Measurements from ENCODE around the gene PHF21B.
A peak's percentile ranks its signal among the peaks of the same experiment; 100 is the strongest.

PHF21B gene

DNA sequence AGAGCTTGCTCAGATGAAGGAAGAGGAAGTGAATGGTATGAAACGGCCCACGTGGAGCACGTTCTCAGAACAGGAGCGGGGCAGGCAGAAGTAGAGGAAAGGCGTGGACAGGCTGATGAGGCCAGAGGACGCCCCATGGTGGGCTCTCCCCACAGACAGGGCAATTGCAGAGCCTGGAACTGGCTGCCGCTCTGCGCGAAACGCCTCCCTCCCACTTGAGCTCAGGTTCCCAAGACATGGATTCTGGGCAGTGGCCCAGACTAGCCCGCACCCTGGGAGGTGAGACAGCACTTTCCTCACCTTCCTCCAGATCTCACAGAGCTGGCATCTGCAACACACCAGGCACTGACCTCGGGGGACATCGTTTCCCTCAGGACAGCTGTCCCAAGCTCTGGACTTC, 117.6 kb downstream of the PHF21B start:
- no peak overlapping the region for H2BK15ac ChIP-seq (replicated peaks; ENCODE audit: low read depth)
- H3K27ac ChIP-seq (ENCODE audit: low read depth, low read length), result no peak overlapping the region
- no peaks in the 10 kb centered on the region for H3K4me1 ChIP-seq (ENCODE audit: control insufficient read depth, low read depth, low read length)
- no peak overlapping the region for H3K4ac ChIP-seq (ENCODE audit: low read depth, low read length)
- H3K36me3 ChIP-seq (ENCODE audit: control insufficient read depth, insufficient read depth, low read length), result no peaks in the 10 kb centered on the region
- H3K23ac ChIP-seq (ENCODE audit: low read length), result no peak overlapping the region
- H2BK120ac ChIP-seq (ENCODE audit: low read depth, low read length), result no peak overlapping the region
- H2BK5ac ChIP-seq (ENCODE audit: low read length), result no peak overlapping the region
- H3K79me2 ChIP-seq (ENCODE audit: control insufficient read depth, insufficient read depth, low read length), result no peaks in the 10 kb centered on the region
- H3K18ac ChIP-seq (ENCODE audit: low read length), result no peak overlapping the region
- no peaks in the 10 kb centered on the region for H3K79me1 ChIP-seq (ENCODE audit: low read length)
- H3K9ac ChIP-seq (ENCODE audit: low read length), result no peak overlapping the region
- no peak overlapping the region for H4K5ac ChIP-seq (ENCODE audit: low read length)
- H3K27me3 ChIP-seq (ENCODE audit: insufficient read depth, low read length, poor library complexity), result no peaks in the 10 kb centered on the region
- no peak for DNase-seq
- no peak overlapping the region for H3K4me3 ChIP-seq (ENCODE audit: low read length)
- H4K8ac ChIP-seq (ENCODE audit: low read depth, low read length), result no peak overlapping the region
- H3K56ac ChIP-seq (ENCODE audit: low read length), result no peak overlapping the region
- no peak overlapping the region for H3K4me2 ChIP-seq (ENCODE audit: low read length)
- WGBS (ENCODE audit: extremely low coverage, insufficient coverage, low lambda C conversion rate), result no CpG with 5 or more reads among the region's 13 CpGs
- H2AK5ac ChIP-seq (ENCODE audit: low read length), result no peak overlapping the region

DNA sequence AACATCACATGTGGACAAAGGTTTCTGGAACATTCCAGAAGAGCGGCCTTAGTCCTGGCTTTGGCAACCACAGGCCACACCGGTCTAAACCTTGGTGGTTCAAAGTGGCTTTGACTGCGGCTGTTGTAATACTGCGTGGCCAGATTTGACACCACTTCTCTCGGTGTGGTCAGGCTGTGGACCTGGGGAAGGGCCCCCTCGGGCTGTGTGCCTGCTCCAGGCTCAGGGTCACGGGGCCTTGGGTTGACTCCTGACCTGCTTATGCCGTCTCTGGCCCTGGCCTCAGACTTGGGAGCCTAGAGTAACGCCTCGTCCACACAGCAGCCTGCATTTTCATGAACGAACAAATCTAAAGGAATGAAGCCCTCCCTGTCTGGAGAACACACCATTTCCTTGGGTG, 118.0 kb downstream of the PHF21B start:
- Histone ChIP-seq H3K4me1 (ENCODE audit: control insufficient read depth, low read depth, low read length) (no peaks in the 10 kb centered on the region), H3K56ac (ENCODE audit: low read length) (no peak overlapping the region), H3K18ac (ENCODE audit: low read length) (no peak overlapping the region), H3K9ac (ENCODE audit: low read length) (no peak overlapping the region), H3K27ac (ENCODE audit: low read depth, low read length) (no peak overlapping the region), H4K5ac (ENCODE audit: low read length) (no peak overlapping the region), H4K8ac (ENCODE audit: low read depth, low read length) (no peak overlapping the region), H3K4ac (ENCODE audit: low read depth, low read length) (no peak overlapping the region), H2BK15ac (replicated peaks; ENCODE audit: low read depth) (no peak overlapping the region), H3K79me2 (ENCODE audit: control insufficient read depth, insufficient read depth, low read length) (no peaks in the 10 kb centered on the region), H3K4me2 (ENCODE audit: low read length) (no peak overlapping the region), H3K27me3 (ENCODE audit: insufficient read depth, low read length, poor library complexity) (no peaks in the 10 kb centered on the region), H3K23ac (ENCODE audit: low read length) (no peak overlapping the region), H3K79me1 (ENCODE audit: low read length) (no peaks in the 10 kb centered on the region), H2BK5ac (ENCODE audit: low read length) (no peak overlapping the region), H2AK5ac (ENCODE audit: low read length) (no peak overlapping the region), H2BK120ac (ENCODE audit: low read depth, low read length) (no peak overlapping the region), H3K4me3 (ENCODE audit: low read length) (no peak overlapping the region), H3K36me3 (ENCODE audit: control insufficient read depth, insufficient read depth, low read length) (no peaks in the 10 kb centered on the region)
- DNase-seq, result no peak
- WGBS (ENCODE audit: extremely low coverage, insufficient coverage, low lambda C conversion rate), result no CpG with 5 or more reads among the region's 11 CpGs

DNA sequence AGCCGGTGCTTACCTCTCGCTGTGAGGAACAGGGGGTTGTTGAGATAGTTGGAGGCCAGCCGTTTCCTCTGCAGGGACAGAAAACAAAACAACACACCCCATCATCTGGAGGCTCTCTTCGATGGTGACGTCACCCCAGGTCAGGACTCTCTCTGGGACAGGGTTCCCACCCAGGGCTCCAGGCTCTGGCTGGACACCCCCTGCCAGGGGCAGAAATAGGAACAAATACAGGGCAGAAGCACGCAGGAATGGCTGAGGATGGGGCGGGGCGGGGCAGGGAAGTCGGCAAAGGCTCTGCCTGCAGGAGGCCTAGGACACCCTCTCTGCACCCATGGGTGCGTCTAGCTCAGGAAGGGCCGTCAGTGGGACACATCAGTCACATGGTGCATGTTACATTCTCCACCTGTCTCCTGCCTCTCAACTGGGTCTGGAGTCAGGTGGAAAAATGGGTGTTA, 118.5 kb downstream of the PHF21B start:
- Histone ChIP-seq H3K4me2 (ENCODE audit: low read length) (no peak overlapping the region), H4K8ac (ENCODE audit: low read depth, low read length) (no peak overlapping the region), H3K23ac (ENCODE audit: low read length) (no peak overlapping the region), H3K79me1 (ENCODE audit: low read length) (no peaks in the 10 kb centered on the region), H4K5ac (ENCODE audit: low read length) (no peak overlapping the region), H3K79me2 (ENCODE audit: control insufficient read depth, insufficient read depth, low read length) (no peaks in the 10 kb centered on the region), H3K4me3 (ENCODE audit: low read length) (no peak overlapping the region), H2AK5ac (ENCODE audit: low read length) (no peak overlapping the region), H3K9ac (ENCODE audit: low read length) (no peak overlapping the region), H3K4me1 (ENCODE audit: control insufficient read depth, low read depth, low read length) (no peaks in the 10 kb centered on the region), H3K4ac (ENCODE audit: low read depth, low read length) (no peak overlapping the region), H3K56ac (ENCODE audit: low read length) (no peak overlapping the region), H3K18ac (ENCODE audit: low read length) (no peak overlapping the region), H2BK5ac (ENCODE audit: low read length) (no peak overlapping the region), H2BK15ac (replicated peaks; ENCODE audit: low read depth) (no peak overlapping the region), H3K27ac (ENCODE audit: low read depth, low read length) (no peak overlapping the region), H2BK120ac (ENCODE audit: low read depth, low read length) (no peak overlapping the region), H3K36me3 (ENCODE audit: control insufficient read depth, insufficient read depth, low read length) (no peaks in the 10 kb centered on the region), H3K27me3 (ENCODE audit: insufficient read depth, low read length, poor library complexity) (no peaks in the 10 kb centered on the region)
- no CpG with 5 or more reads among the region's 11 CpGs for WGBS (ENCODE audit: extremely low coverage, insufficient coverage, low lambda C conversion rate)
- DNase-seq, result no peak

DNA sequence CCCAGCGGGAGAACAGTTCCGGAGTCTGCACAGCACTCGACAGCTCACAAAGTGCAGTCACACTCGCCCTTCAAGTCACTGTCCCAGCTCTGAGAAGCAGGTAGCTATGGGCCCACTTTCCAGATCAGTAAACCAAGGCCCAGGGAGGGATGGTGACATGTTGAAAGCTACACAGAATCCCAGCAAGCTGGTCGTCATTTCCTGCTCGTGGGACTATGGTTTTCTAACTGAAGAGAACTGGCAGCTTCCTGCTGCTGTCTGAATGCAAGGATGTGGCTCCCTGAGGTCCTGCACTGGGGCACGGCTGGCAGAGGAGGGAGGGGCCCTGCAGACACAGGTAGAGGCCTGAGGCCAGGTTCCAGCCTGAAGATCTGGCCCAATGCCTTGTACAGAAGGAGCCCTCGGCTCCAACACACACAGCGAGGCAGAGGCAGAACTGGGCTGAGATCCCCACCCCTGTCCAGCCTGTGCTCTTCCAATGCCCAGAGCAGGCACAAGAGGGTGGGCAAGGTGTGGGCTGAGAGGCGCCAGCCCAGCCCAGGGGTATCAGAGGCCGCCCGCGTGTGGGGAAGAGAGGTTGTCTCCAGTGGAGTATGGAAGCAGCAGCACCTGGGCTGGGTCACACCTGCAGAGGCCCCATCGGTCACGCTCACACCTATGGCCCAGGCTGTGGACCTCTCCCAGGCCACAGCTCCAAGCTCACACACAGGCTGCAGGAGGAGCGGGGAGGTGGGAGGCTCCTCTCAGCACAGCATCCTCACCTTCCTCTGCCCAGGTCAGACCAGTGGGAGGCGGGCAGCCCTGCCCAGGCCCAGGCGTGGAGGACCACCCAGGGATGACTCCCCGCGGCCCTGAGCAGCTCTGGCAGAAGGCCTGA, 119.2 kb downstream of the PHF21B start:
- Histone ChIP-seq H3K79me1 (ENCODE audit: low read length) (no peaks in the 10 kb centered on the region), H3K27ac (ENCODE audit: low read depth, low read length) (no peak overlapping the region), H2BK15ac (replicated peaks; ENCODE audit: low read depth) (no peak overlapping the region), H2BK120ac (ENCODE audit: low read depth, low read length) (no peak overlapping the region), H3K9ac (ENCODE audit: low read length) (no peak overlapping the region), H3K79me2 (ENCODE audit: control insufficient read depth, insufficient read depth, low read length) (no peaks in the 10 kb centered on the region), H3K4me3 (ENCODE audit: low read length) (no peak overlapping the region), H4K5ac (ENCODE audit: low read length) (no peak overlapping the region), H4K8ac (ENCODE audit: low read depth, low read length) (no peak overlapping the region), H3K56ac (ENCODE audit: low read length) (no peak overlapping the region), H3K4me1 (ENCODE audit: control insufficient read depth, low read depth, low read length) (no peaks in the 10 kb centered on the region), H3K4ac (ENCODE audit: low read depth, low read length) (no peak overlapping the region), H3K23ac (ENCODE audit: low read length) (no peak overlapping the region), H3K18ac (ENCODE audit: low read length) (no peak overlapping the region), H2BK5ac (ENCODE audit: low read length) (no peak overlapping the region), H2AK5ac (ENCODE audit: low read length) (no peak overlapping the region), H3K36me3 (ENCODE audit: control insufficient read depth, insufficient read depth, low read length) (no peaks in the 10 kb centered on the region), H3K4me2 (ENCODE audit: low read length) (no peak overlapping the region), H3K27me3 (ENCODE audit: insufficient read depth, low read length, poor library complexity) (no peaks in the 10 kb centered on the region)
- no CpG with 5 or more reads among the region's 20 CpGs for WGBS (ENCODE audit: extremely low coverage, insufficient coverage, low lambda C conversion rate)
- no peak for DNase-seq

DNA sequence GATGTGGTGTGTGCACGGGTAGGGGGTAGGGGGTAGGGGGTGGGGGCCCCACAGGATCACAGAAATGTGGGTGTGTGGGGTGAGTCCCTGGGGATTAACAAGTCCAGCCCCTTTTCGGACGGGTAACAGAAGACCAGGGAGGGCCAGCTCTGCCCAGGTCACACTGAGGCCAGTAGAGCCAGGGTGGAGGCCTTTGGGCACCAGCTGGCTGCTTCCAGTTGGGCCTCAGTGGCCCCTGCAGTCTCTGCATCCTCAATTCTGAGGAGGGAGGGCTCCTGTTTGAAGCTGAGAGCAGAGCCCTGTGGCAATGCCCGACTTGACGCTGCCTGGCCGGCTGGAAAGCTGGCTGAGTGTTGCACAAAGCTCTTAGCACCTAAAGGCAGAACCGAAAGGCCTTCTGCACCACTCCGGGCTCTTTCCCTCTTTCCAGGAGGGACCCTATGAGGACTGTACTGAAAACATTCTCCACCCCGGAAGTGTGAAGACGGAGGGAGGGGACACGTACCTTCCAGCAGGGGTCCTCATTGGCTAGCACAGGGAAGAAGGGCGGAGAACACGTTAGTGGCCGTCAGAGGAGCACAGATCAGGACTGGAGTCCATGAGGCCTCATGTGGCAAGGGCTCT, 120.4 kb downstream of the PHF21B start:
- H2BK120ac ChIP-seq (ENCODE audit: low read depth, low read length), result no peak overlapping the region
- H4K5ac ChIP-seq (ENCODE audit: low read length), result no peak overlapping the region
- H3K27me3 ChIP-seq (ENCODE audit: insufficient read depth, low read length, poor library complexity), result no peaks in the 10 kb centered on the region
- DNase-seq, result peak; percentile 69
- no peak overlapping the region for H3K18ac ChIP-seq (ENCODE audit: low read length)
- peak overlapping the region; percentile 24 for H3K23ac ChIP-seq (ENCODE audit: low read length)
- H3K36me3 ChIP-seq (ENCODE audit: control insufficient read depth, insufficient read depth, low read length), result no peaks in the 10 kb centered on the region
- no peak overlapping the region for H4K8ac ChIP-seq (ENCODE audit: low read depth, low read length)
- no peak overlapping the region for H2BK5ac ChIP-seq (ENCODE audit: low read length)
- no peak overlapping the region for H3K56ac ChIP-seq (ENCODE audit: low read length)
- no CpG with 5 or more reads among the region's 14 CpGs for WGBS (ENCODE audit: extremely low coverage, insufficient coverage, low lambda C conversion rate)
- H3K4me1 ChIP-seq (ENCODE audit: control insufficient read depth, low read depth, low read length), result no peaks in the 10 kb centered on the region
- no peak overlapping the region for H3K4me2 ChIP-seq (ENCODE audit: low read length)
- no peaks in the 10 kb centered on the region for H3K79me1 ChIP-seq (ENCODE audit: low read length)
- no peak overlapping the region for H3K9ac ChIP-seq (ENCODE audit: low read length)
- H3K27ac ChIP-seq (ENCODE audit: low read depth, low read length), result no peak overlapping the region
- no peak overlapping the region for H3K4ac ChIP-seq (ENCODE audit: low read depth, low read length)
- H2AK5ac ChIP-seq (ENCODE audit: low read length), result no peak overlapping the region
- H3K79me2 ChIP-seq (ENCODE audit: control insufficient read depth, insufficient read depth, low read length), result no peaks in the 10 kb centered on the region
- H3K4me3 ChIP-seq (ENCODE audit: low read length), result no peak overlapping the region
- H2BK15ac ChIP-seq (replicated peaks; ENCODE audit: low read depth), result no peak overlapping the region
